Thyroid gland (tissue), 4 donors: ENCODE data around the gene PTPRN2. TPM values are rescaled to one million over a fixed set of nuclear protein-coding genes. Genes with fewer than 3 reads are reported as not detected.
"Not testable (repeated sequence)": the region's sequence is repeated elsewhere in the genome, so short reads cannot be mapped to it uniquely, and the experiment has no call there.

ENCODE experiments used
- DNase-seq, 2 donors: peaks; one replicate each; pipeline ENCODE4 v3.0.0-alpha.2; 2019
- H3K27ac ChIP-seq, 3 donors: fragments of 200-600 bp; sonication (generic); 1 replicate in 2 of 3; 2 replicates in 1 of 3; pipeline ENCODE4 v1.5.1; 2016 to 2019; ENCODE audit warnings: mild to moderate bottlenecking in 1 of 3, moderate library complexity in 1 of 3
- H3K27me3 ChIP-seq: fragments of 200-600 bp; sonication (generic); one replicate; pipeline ENCODE4 v1.5.1; 2019
- H3K36me3 ChIP-seq, 2 donors: fragments of 200-600 bp; sonication (generic); one replicate each; pipeline ENCODE4 v1.5.1; 2016 to 2019
- H3K4me1 ChIP-seq, 2 donors: fragments of 200-600 bp; sonication (generic); one replicate each; pipeline ENCODE4 v1.5.1; 2017 to 2019
- H3K4me3 ChIP-seq, 3 donors: fragments of 200-600 bp; sonication (generic); replicated peaks in 1 of 3; 1 replicate in 2 of 3; 2 replicates in 1 of 3; pipeline ENCODE4 v1.5.1; 2016; ENCODE audit warnings: mild to moderate bottlenecking in 1 of 3
- H3K9me3 ChIP-seq: fragments of 200-600 bp; sonication (generic); one replicate; pipeline ENCODE4 v1.5.1; 2017
- POLR2A ChIP-seq, 2 donors: fragments of 450-650 bp; IDR thresholded peaks; one replicate each; pipeline ENCODE4 v1.6.1; 2017; ENCODE audit warnings: antibody characterized with exemption in 2 of 2, mild to moderate bottlenecking in 2 of 2, moderate library complexity in 1 of 2
- WGBS, 2 donors: methylation state at CpG; one replicate each; pipeline ENCODE4 v1.1.5; 2017; 5-methylcytosine and 5-hydroxymethylcytosine counted together
- intact Hi-C: fragments of 100-400 bp; cut with DNase I; formaldehyde crosslinking; loops from one replicate; pipeline ENCODE4 v1.15.1; 2023
- total RNA-seq, 4 donors: library from RNA; depleted of rRNA; stranded (reverse); fragments of >200 nt; gene quantifications; one replicate each; pipeline ENCODE4 v1.2.3, GENCODE V29; 2016
- TF ChIP-seq, protein P1 (sequence below), 6 experiments: fragments of 200-600 bp in 3 of 6; fragments of 450-650 bp in 3 of 6; sonication (generic) in 3 of 6; IDR thresholded peaks; one replicate each; pipeline ENCODE4 v1.5.1; 2016 to 2019; ENCODE audit warnings: antibody characterized with exemption in 6 of 6, mild to moderate bottlenecking in 2 of 6, inconsistent platforms in 1 of 6, moderate library complexity in 1 of 6

The PTPRN2 gene
- total RNA-seq, 4 donors from 2014 or later = 4.2 to 9.9 (median 7.7) TPM

DNA sequence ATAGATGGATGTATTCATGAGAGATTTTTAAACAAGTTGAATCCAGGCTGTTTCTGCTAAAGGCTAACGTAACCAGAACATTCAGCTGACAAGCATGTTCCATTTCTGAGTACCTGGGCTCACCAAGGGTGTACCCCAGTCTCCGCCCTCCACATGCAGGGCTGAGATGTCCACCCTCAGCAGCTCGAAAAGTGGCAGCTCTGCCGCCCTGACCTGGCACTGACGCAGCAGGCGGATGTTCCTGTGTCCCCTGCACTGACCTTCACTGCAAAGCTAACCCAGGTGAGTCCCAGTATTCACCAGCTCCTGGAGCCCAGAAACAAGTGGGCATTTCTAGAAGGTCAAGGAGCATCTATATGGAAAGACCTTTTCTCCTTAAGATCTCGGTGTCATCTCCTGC, 437.4 kb downstream of the PTPRN2 start:
- no peaks in the 10 kb centered on the region for H3K27me3 ChIP-seq
- no peak overlapping the region for H3K4me3 ChIP-seq
- no peak overlapping the region for H3K27ac ChIP-seq
- no peak for TF ChIP-seq POLR2A (IDR thresholded peaks at IDR 0.05)
- TF ChIP-seq, protein P1, sequence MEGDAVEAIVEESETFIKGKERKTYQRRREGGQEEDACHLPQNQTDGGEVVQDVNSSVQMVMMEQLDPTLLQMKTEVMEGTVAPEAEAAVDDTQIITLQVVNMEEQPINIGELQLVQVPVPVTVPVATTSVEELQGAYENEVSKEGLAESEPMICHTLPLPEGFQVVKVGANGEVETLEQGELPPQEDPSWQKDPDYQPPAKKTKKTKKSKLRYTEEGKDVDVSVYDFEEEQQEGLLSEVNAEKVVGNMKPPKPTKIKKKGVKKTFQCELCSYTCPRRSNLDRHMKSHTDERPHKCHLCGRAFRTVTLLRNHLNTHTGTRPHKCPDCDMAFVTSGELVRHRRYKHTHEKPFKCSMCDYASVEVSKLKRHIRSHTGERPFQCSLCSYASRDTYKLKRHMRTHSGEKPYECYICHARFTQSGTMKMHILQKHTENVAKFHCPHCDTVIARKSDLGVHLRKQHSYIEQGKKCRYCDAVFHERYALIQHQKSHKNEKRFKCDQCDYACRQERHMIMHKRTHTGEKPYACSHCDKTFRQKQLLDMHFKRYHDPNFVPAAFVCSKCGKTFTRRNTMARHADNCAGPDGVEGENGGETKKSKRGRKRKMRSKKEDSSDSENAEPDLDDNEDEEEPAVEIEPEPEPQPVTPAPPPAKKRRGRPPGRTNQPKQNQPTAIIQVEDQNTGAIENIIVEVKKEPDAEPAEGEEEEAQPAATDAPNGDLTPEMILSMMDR (IDR thresholded peaks at IDR 0.05) = no peak
- intact Hi-C loops = no loop called here
- H3K9me3 ChIP-seq = no peaks in the 10 kb centered on the region
- no peaks in the 10 kb centered on the region for H3K36me3 ChIP-seq
- no peak for DNase-seq
- no peaks in the 10 kb centered on the region for H3K4me1 ChIP-seq
- WGBS, 2 donors = 81 to 96% methylated on average over 3 to 7 of the region's 7 CpGs

GRCh38 chr7:158147431-158147830, 440.2 kb downstream of the PTPRN2 start:
- H3K27ac ChIP-seq, H3K27me3 ChIP-seq, H3K4me1 ChIP-seq, H3K9me3 ChIP-seq, H3K36me3 ChIP-seq, H3K4me3 ChIP-seq, intact Hi-C loops, DNase-seq: not testable (repeated sequence)
- 93% methylated on average over 11 to 18 of the region's 18 CpGs for WGBS, 2 donors

DNA sequence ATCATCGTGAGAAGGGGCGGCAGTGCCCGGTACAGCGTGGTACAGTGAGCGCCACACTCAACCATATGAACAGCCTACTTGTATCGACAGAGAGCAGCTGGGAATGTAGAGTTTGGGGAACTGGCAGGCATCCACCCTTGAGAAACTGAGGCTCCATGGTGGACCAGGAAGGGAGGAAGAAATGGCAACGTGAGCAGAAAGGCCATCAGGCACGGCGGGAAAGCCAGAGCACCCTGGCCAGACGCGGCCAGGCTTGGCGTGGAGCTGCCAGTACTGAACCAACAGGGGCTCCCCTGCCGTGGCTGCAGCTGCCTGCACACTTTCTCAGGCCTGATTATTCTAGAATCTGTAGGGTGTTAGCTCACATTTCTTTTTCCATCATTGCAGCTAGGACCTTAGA, 442.3 kb downstream of the PTPRN2 start:
- Histone ChIP-seq H3K27me3 (no peaks in the 10 kb centered on the region), H3K27ac (no peak overlapping the region), H3K9me3 (no peaks in the 10 kb centered on the region), H3K4me3 (no peak overlapping the region), H3K4me1 (no peaks in the 10 kb centered on the region), H3K36me3 (no peaks in the 10 kb centered on the region)
- DNase-seq = no peak
- intact Hi-C loops = no loop called here
- TF ChIP-seq, protein P1 (IDR thresholded peaks at IDR 0.05) = no peak
- no peak for TF ChIP-seq POLR2A (IDR thresholded peaks at IDR 0.05)
- 86 to 87% methylated on average over 13 of the region's 13 CpGs for WGBS, 2 donors

- intact Hi-C loops = no loop called here
- 83 to 84% methylated on average over 33 to 34 of the region's 34 CpGs for WGBS, 2 donors
- DNase-seq = no peak
- no peak overlapping the region for H3K4me3 ChIP-seq
- no peaks in the 10 kb centered on the region for H3K27me3 ChIP-seq
- no peak overlapping the region for H3K27ac ChIP-seq
- H3K4me1 ChIP-seq = no peaks in the 10 kb centered on the region
- no peaks in the 10 kb centered on the region for H3K36me3 ChIP-seq
- TF ChIP-seq, protein P1 (IDR thresholded peaks at IDR 0.05) = no peak
- TF ChIP-seq POLR2A (IDR thresholded peaks at IDR 0.05) = no peak
- H3K9me3 ChIP-seq = no peaks in the 10 kb centered on the region
Measured at GRCh38 chr7:158143196-158144120, 444.2 kb downstream of the PTPRN2 start.

DNA sequence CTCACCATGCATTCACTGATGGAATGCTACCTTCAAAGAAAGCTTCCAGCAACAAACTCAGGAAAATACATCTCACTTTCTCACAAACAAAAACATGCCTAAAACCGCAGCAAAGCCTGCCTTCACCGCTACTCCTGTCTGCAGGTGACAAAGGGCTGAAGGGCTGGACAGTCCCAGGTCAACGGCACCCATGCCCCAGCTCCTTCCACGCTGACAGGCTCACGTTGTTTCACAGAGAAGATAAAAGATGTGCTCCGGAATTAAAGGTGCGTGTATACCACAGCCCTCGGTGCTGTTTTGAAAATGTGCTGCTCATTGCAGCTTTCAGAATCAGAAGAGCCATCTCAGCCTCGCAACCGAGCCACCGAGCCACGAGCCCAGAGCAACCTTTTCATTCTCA, 445.0 kb downstream of the PTPRN2 start:
- Histone ChIP-seq H3K4me3 (no peak overlapping the region), H3K27me3 (no peaks in the 10 kb centered on the region), H3K27ac (no peak overlapping the region), H3K4me1 (no peaks in the 10 kb centered on the region), H3K9me3 (no peaks in the 10 kb centered on the region), H3K36me3 (no peaks in the 10 kb centered on the region)
- 83 to 88% methylated on average over 12 of the region's 12 CpGs for WGBS, 2 donors
- TF ChIP-seq, protein P1 (IDR thresholded peaks at IDR 0.05) = no peak
- TF ChIP-seq POLR2A (IDR thresholded peaks at IDR 0.05) = no peak
- no peak for DNase-seq
- intact Hi-C loops = no loop called here
